NCI-H748 (cell line): ENCODE results near the gene MAST3.

Source experiments
- DNase-seq: peaks from one replicate; lab custom pipeline; 2025; ENCODE audit not compliant: unreplicated experiment; lab: John Stamatoyannopoulos, UW

The MAST3 gene

GRCh38 chr19:18097217-18097992 is at the start of gene MAST3:
Gene MAST3, plus strand, starts transcription at chr19:18097778. Its CDS starts 15 bp downstream, at chr19:18097793.
- DNase-seq = peak; percentile 75

- DNase-seq = no peak
Measured at GRCh38 chr19:18049385-18049784, 48.2 kb upstream of the MAST3 start.

- DNase-seq = no peak
Measured at GRCh38 chr19:18051887-18052286, 45.7 kb upstream of the MAST3 start.

GRCh38 chr19:18053576-18054219 is 43.9 kb upstream of the MAST3 start:
- no peak for DNase-seq

GRCh38 chr19:18055967-18056366 is 41.6 kb upstream of the MAST3 start:
- DNase-seq = no peak

- DNase-seq = no peak
Measured at GRCh38 chr19:18057557-18057956, 40.0 kb upstream of the MAST3 start.

GRCh38 chr19:18058208-18059009 is 39.2 kb upstream of the MAST3 start:
- peak; percentile 59 for DNase-seq

- no peak for DNase-seq
Measured at GRCh38 chr19:18059297-18059696, 38.3 kb upstream of the MAST3 start.

- no peak for DNase-seq
Measured at GRCh38 chr19:18059902-18060301, 37.7 kb upstream of the MAST3 start.

- DNase-seq = no peak
Measured at GRCh38 chr19:18060472-18060871, 37.1 kb upstream of the MAST3 start.

GRCh38 chr19:18062028-18062427 is 35.5 kb upstream of the MAST3 start:
- peak; percentile 77 for DNase-seq

- no peak for DNase-seq
Measured at GRCh38 chr19:18063463-18063862, 34.1 kb upstream of the MAST3 start.

- no peak for DNase-seq
Measured at GRCh38 chr19:18065173-18065495, 32.4 kb upstream of the MAST3 start.

- no peak for DNase-seq
Measured at GRCh38 chr19:18068395-18068794, 29.2 kb upstream of the MAST3 start.

- DNase-seq = no peak
Measured at GRCh38 chr19:18069383-18069782, 28.2 kb upstream of the MAST3 start.

- DNase-seq = no peak
Measured at GRCh38 chr19:18070181-18070580, 27.4 kb upstream of the MAST3 start.

- no peak for DNase-seq
Measured at GRCh38 chr19:18072335-18072734, 25.2 kb upstream of the MAST3 start.

GRCh38 chr19:18073197-18073596 is 24.4 kb upstream of the MAST3 start:
- no peak for DNase-seq

- DNase-seq = no peak
Measured at GRCh38 chr19:18074192-18074591, 23.4 kb upstream of the MAST3 start.

- no peak for DNase-seq
Measured at GRCh38 chr19:18083929-18084684, 13.5 kb upstream of the MAST3 start.
